ENCODE data around the gene SPINK7.
"Not testable (repeated sequence)": the region's sequence is repeated elsewhere in the genome, so short reads cannot be mapped to it uniquely, and the experiment has no call there.

GRCh38 chr5:148320011-148320963 lies 8.1 kb downstream of the SPINK7 start:
- TF ChIP-seq, protein P1, sequence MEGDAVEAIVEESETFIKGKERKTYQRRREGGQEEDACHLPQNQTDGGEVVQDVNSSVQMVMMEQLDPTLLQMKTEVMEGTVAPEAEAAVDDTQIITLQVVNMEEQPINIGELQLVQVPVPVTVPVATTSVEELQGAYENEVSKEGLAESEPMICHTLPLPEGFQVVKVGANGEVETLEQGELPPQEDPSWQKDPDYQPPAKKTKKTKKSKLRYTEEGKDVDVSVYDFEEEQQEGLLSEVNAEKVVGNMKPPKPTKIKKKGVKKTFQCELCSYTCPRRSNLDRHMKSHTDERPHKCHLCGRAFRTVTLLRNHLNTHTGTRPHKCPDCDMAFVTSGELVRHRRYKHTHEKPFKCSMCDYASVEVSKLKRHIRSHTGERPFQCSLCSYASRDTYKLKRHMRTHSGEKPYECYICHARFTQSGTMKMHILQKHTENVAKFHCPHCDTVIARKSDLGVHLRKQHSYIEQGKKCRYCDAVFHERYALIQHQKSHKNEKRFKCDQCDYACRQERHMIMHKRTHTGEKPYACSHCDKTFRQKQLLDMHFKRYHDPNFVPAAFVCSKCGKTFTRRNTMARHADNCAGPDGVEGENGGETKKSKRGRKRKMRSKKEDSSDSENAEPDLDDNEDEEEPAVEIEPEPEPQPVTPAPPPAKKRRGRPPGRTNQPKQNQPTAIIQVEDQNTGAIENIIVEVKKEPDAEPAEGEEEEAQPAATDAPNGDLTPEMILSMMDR (IDR thresholded peaks at IDR 0.05; ENCODE audit: low read depth, low read length) = not testable (repeated sequence)
- TF ChIP-seq MAX (IDR thresholded peaks at IDR 0.05; ENCODE audit: low read depth, low read length); POLR2A (IDR thresholded peaks at IDR 0.05; ENCODE audit: extremely low read depth, insufficient read length): not testable (repeated sequence)
